ENCODE data around the gene SPACDR.

The SPACDR gene

DNA sequence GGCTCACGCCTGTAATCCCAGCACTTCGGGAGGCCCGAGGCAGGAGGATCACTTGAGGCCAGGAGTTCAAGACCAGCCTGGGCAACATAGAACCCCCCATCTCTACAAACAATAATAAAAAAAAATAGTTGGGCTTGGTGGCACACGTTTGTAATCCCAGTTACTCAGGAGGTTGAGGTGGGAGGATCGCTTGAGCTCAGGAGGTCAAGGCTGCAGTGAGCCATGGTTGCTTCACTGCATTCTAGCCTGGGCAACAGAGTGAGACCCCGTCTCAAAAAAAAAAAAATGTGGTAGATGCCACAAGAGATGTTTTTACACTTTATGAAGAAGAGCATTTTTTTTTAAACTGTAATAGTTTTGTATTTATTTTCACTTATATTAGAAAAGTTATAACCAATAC lies 32.4 kb upstream of the SPACDR start:
- FAIRE-seq (no peak), DNase-seq (ENCODE audit: insufficient read length, low spot score) (no peak)
- TF ChIP-seq, protein P1, sequence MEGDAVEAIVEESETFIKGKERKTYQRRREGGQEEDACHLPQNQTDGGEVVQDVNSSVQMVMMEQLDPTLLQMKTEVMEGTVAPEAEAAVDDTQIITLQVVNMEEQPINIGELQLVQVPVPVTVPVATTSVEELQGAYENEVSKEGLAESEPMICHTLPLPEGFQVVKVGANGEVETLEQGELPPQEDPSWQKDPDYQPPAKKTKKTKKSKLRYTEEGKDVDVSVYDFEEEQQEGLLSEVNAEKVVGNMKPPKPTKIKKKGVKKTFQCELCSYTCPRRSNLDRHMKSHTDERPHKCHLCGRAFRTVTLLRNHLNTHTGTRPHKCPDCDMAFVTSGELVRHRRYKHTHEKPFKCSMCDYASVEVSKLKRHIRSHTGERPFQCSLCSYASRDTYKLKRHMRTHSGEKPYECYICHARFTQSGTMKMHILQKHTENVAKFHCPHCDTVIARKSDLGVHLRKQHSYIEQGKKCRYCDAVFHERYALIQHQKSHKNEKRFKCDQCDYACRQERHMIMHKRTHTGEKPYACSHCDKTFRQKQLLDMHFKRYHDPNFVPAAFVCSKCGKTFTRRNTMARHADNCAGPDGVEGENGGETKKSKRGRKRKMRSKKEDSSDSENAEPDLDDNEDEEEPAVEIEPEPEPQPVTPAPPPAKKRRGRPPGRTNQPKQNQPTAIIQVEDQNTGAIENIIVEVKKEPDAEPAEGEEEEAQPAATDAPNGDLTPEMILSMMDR (IDR thresholded peaks at IDR 0.05; ENCODE audit: insufficient read depth, missing control alignments): no peak

DNA sequence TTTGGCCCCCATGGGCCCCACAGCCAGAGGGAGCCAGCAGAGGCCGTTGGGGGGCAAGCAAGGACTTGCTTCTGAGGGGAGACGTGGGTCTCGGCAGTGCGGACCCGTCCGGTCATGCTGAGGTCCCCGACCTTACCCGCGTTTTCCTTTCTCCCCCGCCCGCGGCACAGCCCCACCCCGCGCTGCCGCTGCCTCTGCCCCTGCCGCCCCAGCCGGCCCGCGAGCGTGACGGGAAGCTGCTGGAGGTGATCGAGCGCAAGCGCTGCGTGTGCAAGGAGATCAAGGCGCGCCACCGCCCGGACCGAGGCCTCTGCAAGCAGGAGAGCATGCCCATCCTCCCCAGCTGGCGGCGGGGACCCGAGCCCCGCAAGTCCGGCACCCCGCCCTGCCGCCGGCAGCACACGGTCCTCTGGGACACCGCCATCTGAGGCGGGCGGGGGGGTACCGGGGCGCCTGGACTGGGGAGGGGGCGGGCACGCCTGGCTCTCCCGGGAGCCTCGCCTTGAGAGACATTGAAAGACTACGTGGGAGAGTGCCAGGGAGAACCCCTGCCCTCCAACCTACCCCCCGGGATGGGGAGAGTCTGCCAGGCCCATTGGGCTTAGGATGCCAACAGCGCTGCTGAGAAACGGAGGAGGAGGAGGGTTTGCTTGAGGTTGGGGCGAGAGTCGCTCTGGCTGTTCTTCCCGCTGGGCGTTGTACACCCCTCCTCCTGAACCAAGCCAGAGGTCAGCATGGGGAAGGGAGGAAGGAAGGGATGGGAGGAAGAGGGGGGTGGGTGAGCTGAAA lies 29.6 kb upstream of the SPACDR start:
- DNase-seq (ENCODE audit: insufficient read length, low spot score) (no peak), FAIRE-seq (no peak)
- TF ChIP-seq, protein P1 (IDR thresholded peaks at IDR 0.05; ENCODE audit: insufficient read depth, missing control alignments): no peak

DNA sequence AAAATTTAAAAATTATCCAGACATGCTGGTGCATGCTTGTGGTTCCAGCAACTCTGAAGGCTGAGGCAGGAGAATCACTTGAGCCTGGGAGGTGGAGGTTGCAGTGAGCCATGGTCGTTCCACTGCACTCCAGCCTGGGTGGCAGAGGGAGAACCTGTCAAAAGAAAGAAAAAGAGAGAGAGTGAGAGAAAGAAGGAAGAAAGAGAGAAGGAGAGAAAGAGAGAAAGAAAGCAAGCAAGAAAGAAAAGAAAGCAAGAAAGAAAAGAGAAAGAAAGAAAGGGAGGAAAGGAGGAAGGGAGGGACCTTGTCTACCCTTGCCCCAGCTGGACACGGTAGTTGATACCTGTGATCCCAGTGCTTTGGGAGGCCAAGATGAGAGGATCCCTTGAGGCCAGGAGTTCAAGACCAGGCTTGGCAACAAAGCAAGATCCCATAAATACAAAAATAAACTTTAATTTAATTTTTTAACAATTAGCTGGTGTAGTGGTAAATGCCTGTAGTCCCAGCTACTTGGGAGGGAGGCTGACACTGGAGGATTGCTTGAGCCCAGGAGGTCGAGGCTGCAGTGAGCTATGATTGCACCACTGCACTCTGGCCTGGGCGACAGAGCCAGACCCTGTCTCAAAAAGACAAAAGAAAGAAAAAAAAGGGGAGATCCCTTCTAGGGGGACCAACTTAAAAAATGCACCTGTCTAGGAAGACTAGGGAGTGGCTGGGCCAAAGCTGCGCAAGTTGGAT lies 28.8 kb upstream of the SPACDR start:
- TF ChIP-seq, protein P1 (IDR thresholded peaks at IDR 0.05; ENCODE audit: insufficient read depth, missing control alignments): no peak
- no peak for FAIRE-seq
- DNase-seq (ENCODE audit: insufficient read length, low spot score): no peak

DNA sequence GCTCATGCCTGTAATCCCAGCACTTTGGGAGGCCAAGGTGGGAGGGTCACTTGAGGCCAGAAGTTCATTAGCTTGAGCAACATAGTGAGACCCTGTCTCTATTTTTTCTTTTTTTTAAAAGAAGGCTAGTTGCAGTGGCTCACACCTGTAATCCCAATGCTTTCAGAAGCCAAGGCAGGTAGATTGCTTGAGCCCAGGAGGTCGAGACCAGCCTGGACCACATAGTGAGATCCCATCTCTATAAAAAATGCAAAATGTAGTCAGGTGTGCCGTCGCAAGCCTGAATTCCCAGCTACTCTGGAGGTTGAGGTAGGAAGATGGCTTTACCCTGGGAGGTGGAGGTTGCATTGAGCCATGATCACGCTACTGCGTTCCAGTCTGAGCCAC lies 27.1 kb upstream of the SPACDR start:
- FAIRE-seq (no peak), DNase-seq (ENCODE audit: insufficient read length, low spot score) (no peak)
- TF ChIP-seq, protein P1 (IDR thresholded peaks at IDR 0.05; ENCODE audit: insufficient read depth, missing control alignments): no peak

DNA sequence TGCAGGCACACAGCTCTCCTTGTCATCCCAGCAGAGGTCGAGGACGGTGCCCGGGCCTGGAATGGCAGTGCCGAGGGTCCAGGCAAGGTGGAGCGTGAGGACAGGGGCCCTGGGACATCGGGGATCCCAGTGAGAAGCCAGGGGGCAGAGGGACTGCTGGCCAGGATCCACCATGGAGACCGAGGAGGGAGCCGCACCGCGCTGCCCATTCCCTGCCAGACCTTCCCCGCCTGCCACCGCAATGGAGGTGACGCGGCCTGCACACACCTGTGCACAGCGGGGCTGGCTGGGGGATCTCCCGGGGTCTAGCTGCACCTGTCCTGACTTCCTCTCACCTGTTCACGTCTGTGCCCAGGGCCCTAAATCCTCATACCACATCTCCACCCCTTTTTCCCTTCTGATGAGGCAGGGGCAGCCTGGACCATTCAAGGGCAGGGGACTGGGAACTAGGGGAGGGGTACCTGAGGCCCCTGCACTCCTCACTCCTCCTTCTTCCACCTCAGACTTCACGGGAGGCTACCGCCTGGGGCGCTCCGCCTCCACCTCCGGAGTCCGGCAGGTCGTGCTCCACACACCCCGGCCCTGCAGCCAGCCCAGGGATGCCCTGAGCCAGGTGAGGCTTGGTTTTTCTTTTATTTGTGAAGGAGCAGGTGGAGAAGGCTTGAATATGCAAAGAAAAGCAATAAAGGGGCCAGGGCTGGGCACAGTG lies 26.6 kb upstream of the SPACDR start:
- no peak for FAIRE-seq
- DNase-seq (ENCODE audit: insufficient read length, low spot score): no peak
- TF ChIP-seq, protein P1 (IDR thresholded peaks at IDR 0.05; ENCODE audit: insufficient read depth, missing control alignments): no peak

DNA sequence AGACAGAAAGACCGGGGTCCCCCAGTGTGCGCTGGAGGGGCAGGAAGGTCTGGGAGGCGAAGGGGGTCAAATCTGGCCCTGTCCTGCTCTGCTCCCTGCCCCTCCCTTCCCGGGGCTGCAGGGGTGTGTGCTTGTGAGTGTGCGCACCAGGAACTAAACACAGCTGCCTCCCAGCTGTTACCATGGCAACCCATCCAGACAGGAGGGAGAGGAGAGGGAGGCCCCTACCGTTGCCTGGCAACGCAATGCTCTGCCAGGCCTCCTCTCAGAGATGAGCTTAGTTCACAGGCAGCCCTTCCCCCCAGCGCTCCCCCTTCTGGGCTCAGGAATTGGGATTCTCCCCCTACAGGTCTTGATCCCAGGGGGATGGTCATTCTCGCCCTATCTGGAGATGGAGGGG lies 25.8 kb upstream of the SPACDR start:
- FAIRE-seq (no peak), DNase-seq (ENCODE audit: insufficient read length, low spot score) (peak; percentile 100)
- TF ChIP-seq, protein P1 (IDR thresholded peaks at IDR 0.05; ENCODE audit: insufficient read depth, missing control alignments): no peak
